GM21526 (cell line): ENCODE measurements around the gene MRC2.
"Not testable (repeated sequence)": the region's sequence is repeated elsewhere in the genome, so short reads cannot be mapped to it uniquely, and the experiment has no call there.

Experiments
- ATAC-seq: cut with Tn5 transposase; IDR thresholded peaks from one replicate; pipeline ENCODE4 v1.9.1; 2021; ENCODE audit warnings: moderate library complexity; ENCODE audit not compliant: unreplicated experiment, low FRiP score

Gene MRC2

GRCh38 chr17:62613095-62613494 is 14.4 kb upstream of the MRC2 start:
- not testable (repeated sequence) for ATAC-seq

- no peak for ATAC-seq
Observed at GRCh38 chr17:62614142-62614541, 13.3 kb upstream of the MRC2 start.

DNA sequence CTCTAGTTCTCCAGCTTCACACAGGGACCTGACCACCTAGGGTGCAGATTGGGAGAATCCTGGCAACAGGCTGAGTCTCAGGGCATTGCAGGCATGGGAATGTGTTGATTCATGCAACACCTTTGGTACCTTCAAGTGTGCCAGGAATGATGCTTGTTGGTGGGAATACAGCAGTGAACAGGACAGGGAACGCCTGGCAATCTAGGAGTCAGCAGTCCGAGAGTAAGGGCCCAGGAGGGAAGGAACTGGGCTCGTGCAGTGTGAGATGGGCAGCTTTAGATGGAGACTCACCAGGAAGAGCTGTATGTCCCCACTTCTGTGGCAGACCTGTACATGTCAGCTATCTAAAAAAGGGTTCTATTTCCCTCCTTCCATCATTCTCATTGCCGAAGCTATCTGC is 12.0 kb upstream of the MRC2 start:
- no peak for ATAC-seq

DNA sequence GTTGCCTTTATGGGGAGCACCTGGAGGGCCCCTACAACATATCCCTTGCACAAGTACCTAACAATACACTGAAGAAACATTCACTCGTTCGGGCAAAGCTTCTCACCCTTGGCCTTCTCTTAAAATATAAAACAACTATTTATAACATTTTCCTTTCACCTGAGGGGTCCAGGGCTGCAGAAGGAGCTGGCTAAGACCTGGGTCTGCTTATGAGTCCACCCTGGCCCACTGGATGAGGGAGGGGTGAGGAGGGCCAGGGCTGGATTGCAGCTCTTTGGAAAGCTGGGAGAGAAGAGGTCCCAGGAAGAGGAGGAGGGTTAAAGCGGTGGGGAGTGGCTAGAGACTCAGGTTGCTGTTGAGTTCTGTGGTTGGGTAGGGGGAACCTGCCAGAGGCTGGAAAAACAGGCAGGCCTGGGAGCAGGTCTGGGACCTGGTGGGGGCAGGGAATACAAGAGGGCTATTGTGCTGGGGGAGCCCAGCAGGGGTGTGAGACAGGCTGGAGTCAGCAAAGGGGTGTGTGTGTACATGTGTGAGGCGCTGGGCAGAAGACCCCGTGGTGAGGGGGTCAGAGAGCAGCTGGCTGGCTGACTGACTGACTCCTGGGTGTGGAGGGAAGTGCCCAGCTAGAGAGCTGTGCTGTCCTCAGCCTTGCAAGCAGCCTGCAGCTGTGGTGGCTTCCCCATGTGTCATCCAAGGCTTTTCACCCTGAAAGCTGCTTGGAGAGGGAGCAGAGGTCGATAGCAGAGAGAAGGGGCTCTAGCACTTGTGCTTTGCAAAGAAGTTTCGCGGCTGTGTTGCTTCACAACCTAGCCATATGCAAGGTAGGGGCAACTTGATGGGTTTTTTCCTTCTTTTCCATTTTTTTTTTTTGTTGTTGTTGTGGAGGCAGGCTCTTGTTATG is 10.2 kb upstream of the MRC2 start:
- ATAC-seq: no peak

DNA sequence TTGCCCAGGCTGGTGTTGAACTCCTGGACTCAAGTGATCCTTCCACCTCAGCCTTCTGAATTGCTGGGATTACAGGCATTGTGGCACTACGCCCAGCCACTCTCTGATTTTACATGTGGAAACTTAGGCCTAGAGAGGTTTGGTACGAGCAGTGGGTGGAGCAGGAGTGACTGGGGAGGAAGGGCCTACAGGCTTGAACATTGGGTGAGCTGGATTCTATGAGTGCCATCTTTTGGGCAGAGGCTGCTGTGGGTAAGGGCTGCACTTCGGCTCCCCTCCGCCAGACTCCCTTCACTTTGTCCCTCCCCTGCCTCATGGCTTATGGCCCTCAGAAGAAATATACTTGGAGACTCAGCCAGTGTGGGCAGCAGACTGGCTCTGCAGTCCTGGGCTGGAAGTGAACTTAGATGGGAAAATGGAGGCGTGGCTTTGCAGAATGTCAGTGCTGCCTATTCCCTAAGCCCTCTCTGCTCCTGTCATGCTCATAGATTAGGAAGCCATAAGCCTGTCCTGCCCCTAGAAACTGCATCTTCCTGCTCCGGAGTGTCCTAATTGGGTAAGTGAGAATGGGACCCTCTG is 9.5 kb upstream of the MRC2 start:
- ATAC-seq: no peak

DNA sequence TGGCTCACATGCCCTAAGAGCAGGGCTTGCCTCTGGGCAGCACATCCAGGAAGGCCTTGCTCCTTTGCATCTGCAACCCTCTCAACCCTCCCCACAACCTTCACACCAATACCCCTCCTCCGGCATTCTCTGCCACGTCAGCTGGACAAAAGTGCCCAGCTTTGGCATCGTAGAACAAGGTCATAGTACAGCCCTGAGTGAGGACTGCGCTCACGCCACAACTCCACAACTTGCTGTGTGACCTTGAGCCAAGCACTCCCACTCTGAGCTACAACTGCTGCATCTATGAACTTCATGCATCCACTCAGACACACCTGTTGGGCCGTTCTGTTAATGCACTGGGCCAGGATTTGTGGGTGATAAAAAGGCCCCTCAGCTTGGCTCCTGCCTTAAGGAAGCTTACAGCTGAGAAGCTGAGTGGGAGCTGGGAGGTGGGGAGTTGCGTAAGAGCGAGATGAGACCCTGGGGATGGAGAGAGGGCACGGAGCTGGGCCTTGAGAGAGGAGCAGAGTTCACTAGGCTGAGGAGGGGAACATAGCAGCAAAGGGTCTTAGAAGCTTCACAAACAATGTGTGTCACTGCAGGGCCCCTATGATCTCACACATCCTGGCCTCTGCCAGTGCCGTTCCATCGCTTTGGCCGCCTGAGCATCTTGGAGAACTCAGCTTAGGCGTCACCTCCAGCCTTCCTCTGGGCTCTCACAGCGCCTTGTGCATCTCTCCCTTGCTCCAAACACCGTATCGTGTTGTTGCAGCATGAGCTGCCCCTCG is 8.6 kb upstream of the MRC2 start:
- no peak for ATAC-seq

DNA sequence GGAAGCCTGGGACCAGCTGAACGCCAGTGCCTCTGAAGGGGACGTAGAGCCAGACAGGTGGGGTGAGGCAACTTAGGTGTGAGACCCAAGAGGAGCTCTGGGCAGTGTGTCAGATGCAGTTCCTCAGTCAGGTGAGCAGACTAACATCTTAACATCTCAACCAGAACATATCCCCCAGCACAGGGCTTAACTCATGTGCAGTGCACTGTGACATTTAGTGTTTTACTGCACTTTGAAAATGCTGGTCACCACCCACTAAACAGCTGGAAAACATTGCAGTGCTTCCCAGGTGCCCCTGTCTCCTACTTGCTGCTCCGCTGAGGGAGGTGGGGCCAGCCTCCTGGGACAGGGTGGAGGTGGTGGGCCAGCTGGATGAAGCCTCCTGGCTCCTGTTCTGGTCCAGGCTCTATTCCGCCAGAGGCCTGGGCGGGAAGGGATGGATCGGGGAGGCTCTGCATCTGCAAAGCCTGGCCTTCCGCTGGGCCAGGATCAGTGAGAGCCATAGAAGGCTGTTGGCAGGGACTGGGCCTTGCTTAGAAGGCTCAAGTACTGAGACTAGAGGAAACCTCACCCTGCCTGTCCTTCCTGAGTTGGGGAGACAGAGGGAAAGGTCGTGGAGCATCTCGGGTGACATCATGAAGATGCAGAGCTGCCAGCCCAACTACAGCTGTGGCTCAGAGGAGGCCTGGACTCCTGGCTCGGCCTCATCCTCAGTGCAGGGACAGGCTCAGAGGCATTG is 7.9 kb upstream of the MRC2 start:
- ATAC-seq: no peak

- no peak for ATAC-seq
Observed at GRCh38 chr17:62621223-62621622, 6.2 kb upstream of the MRC2 start.

DNA sequence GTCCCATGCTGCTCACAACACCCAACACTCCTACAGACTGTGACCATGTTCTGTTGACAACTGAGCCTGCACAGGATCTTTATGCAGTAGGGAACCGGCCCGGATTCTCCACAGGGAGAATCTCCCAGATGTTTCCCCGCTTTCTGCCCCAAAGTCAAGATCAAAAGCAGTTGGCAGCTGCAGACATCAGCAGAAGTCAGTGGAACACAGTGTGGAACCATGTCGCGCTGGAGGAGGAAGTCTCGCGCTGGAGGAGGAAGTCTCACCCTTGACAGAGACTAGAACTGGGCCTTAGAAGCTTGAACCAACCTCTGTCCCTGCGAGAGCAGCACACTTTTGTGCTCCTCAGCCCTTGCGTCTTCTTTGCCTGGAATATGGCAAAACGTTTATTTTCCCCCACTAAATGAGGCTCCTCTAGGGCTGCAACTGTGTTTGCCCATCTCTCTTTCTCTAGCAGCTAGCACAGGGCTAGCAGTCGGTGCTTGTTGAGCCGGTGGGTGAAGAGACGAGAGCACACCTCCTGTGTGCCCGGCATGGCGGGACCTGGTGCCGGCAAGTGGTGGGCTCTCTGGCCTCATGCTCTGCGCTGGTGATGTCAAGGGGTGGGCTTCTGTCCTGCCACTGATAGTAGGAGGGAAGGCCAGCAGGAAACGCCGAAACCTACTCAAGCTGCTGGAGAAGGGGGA is 2.1 kb upstream of the MRC2 start:
- ATAC-seq: no peak

DNA sequence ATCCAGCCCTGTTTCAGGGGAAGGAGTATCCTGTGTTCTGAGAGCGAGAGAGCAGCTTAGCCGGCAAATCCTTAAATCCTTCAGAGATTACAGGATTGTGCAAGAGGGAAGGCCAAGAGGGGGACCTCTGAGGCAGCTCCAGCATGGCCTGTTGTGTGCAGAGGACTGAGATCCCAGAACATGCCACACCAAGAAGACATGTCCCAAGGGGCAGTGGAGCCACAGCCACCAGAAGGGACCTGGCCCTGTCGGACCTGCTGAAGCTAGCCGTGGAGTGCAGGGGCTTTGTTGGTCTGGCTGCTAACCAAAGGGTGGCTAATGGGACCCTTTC is 1.6 kb upstream of the MRC2 start:
- no peak for ATAC-seq

DNA sequence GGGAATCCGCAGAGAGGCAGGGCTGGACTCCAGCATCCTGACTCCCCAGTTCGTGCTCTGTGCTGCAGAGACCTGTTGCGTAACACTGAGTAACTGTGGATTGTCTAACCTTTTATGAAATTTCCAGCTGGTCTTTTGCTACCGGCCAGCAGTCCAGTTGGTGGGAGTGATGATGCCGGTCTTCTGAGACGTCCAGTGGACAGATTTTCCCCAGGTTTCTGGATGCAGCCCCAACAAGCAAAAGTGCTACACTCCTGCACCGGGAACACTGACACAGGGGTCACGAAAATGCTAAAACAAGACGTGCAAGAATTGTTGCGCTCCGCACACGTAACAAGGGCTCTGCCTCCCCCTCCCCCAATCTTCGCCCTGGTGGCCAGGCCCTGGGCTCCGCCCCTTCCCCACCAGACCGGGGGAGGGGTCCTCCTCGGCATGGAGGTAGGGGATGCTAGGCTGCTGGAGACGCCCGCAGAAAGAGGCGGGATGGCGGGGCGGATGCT is 701 bp upstream of the MRC2 start:
- ATAC-seq: no peak

GRCh38 chr17:62627904-62628633 is 599 bp downstream of the MRC2 start:
- ATAC-seq: no peak

DNA sequence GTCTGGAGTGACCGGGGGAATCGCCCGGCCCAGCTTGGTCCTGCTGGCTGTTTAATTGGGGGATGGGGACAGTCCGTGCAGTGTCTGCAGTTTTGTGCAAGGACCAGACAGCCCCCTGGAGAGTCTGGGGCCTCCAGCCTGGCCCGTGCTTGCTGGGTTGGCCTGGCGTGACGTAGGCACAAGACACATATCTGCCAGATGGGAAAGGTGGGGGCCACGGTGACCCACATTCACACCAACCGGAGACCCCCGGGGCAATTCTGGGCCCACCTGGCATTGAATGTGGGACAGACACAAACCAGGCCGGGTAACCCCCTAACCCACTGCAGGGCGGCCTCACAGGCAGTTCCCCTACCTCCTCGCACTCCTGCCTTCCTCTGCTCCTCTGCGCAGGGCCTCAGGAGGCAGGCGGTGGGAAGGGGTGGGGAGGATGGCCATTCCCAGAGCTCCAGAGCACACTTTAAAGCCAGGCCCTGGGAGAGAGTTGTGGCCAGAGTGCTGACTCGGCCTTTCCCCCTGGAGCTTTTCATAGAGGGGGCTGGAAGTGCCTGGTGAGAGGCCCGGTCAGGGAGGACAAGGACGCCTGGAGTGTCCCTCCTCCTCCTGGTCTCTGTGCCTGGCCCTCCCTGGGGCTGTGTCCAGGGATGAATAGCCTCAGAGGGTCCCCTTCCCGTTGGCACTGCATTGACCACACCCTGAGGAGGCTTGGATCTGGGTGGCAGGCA is 1.5 kb downstream of the MRC2 start:
- no peak for ATAC-seq

- no peak for ATAC-seq
Observed at GRCh38 chr17:62629556-62630364, 2.3 kb downstream of the MRC2 start.

DNA sequence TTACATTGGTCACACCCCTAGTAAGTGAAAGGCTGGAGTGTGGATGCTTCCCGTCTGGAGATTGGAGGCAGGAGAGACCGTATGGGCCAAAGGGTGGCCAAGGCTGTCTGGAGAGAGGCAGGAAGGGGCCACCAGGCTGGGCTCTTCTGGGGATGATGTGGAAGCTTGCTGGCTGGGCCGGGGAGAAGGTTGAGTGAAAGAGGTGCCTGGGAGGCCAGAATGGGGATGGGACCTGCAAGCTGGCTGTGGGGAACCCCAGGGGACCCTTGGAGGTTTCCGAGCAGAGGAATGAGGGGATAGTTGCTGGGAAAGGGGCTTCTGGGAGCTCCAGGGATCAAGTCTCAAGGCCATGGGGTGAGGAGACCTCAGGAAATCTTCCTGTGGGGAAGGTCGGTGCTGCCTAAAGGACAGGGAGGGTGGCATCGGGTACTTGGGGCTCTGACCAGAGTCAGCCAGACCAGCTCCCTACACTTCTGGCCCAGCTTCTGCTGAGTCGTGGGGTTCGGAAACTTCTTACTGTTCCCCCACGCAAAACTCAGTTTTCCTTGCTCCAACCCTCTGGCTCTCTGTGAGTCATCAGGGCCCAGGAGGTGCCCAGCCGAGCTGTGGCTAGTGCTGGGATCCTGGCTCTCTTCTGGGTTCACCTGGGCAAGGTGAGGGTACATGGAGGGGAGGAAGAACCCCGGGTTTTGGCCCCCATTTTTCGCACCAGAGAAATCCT is 3.1 kb downstream of the MRC2 start:
- ATAC-seq: no peak

GRCh38 chr17:62631086-62631935 is 3.8 kb downstream of the MRC2 start:
- no peak for ATAC-seq
